ENCODE measurements around the gene CLN6.

Gene CLN6

GRCh38 chr15:68206711-68207151 is 22.8 kb downstream of the CLN6 start:
- no peak overlapping the region for H3K4me3 ChIP-seq (replicated peaks in 1 of 2; ENCODE audit: low read depth in 2 of 2, low read length in 2 of 2)
- no peak for DNase-seq (ENCODE audit: low read depth in 2 of 2)
- no peak for TF ChIP-seq CTCF (IDR thresholded peaks at IDR 0.05; ENCODE audit: low read depth, low read length)

- no peak for DNase-seq (ENCODE audit: low read depth in 2 of 2)
- no peak overlapping the region for H3K4me3 ChIP-seq (replicated peaks in 1 of 2; ENCODE audit: low read depth in 2 of 2, low read length in 2 of 2)
- no peak for TF ChIP-seq CTCF (IDR thresholded peaks at IDR 0.05; ENCODE audit: low read depth, low read length)
Measured at GRCh38 chr15:68205954-68206539, 23.5 kb downstream of the CLN6 start.

- H3K4me3 ChIP-seq (replicated peaks in 1 of 2; ENCODE audit: low read depth in 2 of 2, low read length in 2 of 2): no peak overlapping the region
- no peak for DNase-seq (ENCODE audit: low read depth in 2 of 2)
Measured at GRCh38 chr15:68205558-68205944, 24.0 kb downstream of the CLN6 start.

GRCh38 chr15:68204776-68205557 is 24.6 kb downstream of the CLN6 start, which contains the start of gene CALML4:
Gene CALML4 (minus strand): TSS chr15:68205332. CDS start chr15:68205247, 85 bp downstream.
- no peak within 1 kb of the TSS for H3K4me3 ChIP-seq (replicated peaks in 1 of 2; ENCODE audit: low read depth in 2 of 2, low read length in 2 of 2)
- TF ChIP-seq CTCF (IDR thresholded peaks at IDR 0.05; ENCODE audit: low read depth, low read length): no peak
- peak in 1 of 2 donors; percentile 61 for DNase-seq (ENCODE audit: low read depth in 2 of 2)

More at GRCh38 chr15:68205558-68205944, 24.0 kb downstream of the CLN6 start:
- no peak for TF ChIP-seq CTCF (IDR thresholded peaks at IDR 0.05; ENCODE audit: low read depth, low read length)

GRCh38 chr15:68204361-68204760 is 25.2 kb downstream of the CLN6 start:
- no peak overlapping the region for H3K4me3 ChIP-seq (replicated peaks in 1 of 2; ENCODE audit: low read depth in 2 of 2, low read length in 2 of 2)
- DNase-seq (ENCODE audit: low read depth in 2 of 2): no peak
- TF ChIP-seq CTCF (IDR thresholded peaks at IDR 0.05; ENCODE audit: low read depth, low read length): no peak

GRCh38 chr15:68203956-68204355 is 25.6 kb downstream of the CLN6 start:
- H3K4me3 ChIP-seq (replicated peaks in 1 of 2; ENCODE audit: low read depth in 2 of 2, low read length in 2 of 2): no peak overlapping the region
- TF ChIP-seq CTCF (IDR thresholded peaks at IDR 0.05; ENCODE audit: low read depth, low read length): no peak
- no peak for DNase-seq (ENCODE audit: low read depth in 2 of 2)

Data from cardiac fibroblast (primary cell).